Astrocyte (in vitro differentiated cells and primary cell): ENCODE measurements around the gene CNIH3.

Source experiments
- CTCF ChIP-seq: IDR thresholded peaks from 2 replicates; pipeline ENCODE4 v1.5.1; 2011; ENCODE audit warnings: low read depth, mild to moderate bottlenecking, inconsistent platforms, low read length, moderate library complexity; ENCODE audit not compliant: insufficient read depth
- EZH2 ChIP-seq: IDR thresholded peaks from 2 replicates; pipeline ENCODE4 v1.6.1; 2012; ENCODE audit warnings: mild to moderate bottlenecking, low read length, inconsistent platforms; ENCODE audit not compliant: insufficient read depth

GRCh38 chr1:224751624-224752311 lies 135.7 kb downstream of the CNIH3 start:
- no peak for TF ChIP-seq CTCF
- no peak for TF ChIP-seq EZH2
